GM21367 (cell line): Measurements from ENCODE around the gene CAP2.
"Not testable (repeated sequence)": the region's sequence is repeated elsewhere in the genome, so short reads cannot be mapped to it uniquely, and the experiment has no call there.

ENCODE experiments used
- ATAC-seq: cut with Tn5 transposase; IDR thresholded peaks from one replicate; pipeline ENCODE4 v1.9.1; 2021; ENCODE audit not compliant: unreplicated experiment

Gene CAP2

DNA sequence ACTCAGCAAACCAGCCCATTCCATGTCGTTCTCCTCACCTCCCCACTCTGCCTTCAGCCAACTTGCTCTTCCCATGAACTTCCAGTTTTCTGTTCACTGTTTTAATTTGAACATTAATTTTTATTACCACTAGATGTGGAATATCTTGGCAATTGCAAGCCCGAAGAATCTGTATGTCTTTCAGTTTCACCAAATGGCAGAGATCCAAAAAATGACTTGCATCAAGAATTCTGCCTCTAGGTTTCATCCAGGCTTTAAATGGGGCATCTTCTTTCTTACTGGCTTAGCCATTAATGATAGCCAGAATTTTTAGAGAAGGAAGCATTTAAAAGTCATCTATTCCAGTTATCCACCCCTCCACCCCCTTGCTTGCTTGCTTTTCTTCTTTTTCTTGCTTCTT, 39.0 kb downstream of the CAP2 start:
- no peak for ATAC-seq

GRCh38 chr6:17439243-17439993, 46.0 kb downstream of the CAP2 start:
- ATAC-seq = no peak

DNA sequence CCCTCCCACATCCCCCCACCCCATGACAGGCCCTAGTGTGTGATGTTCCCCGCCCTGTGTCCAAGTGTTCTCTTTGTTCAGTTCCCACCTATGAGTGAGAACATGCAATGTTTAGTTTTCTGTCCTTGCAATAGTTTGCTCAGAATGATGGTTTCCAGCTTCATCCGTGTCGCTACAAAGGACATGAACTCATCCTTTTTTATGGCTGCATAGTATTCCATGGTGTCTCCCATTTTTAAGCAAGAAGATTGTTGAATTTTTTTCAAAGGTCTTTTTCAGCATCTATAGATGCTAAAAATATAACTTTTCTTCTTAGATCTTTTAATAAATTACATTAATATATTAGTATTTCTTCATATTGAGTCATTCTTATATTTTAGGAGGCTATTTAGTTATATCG, 47.4 kb downstream of the CAP2 start:
- ATAC-seq = not testable (repeated sequence)

DNA sequence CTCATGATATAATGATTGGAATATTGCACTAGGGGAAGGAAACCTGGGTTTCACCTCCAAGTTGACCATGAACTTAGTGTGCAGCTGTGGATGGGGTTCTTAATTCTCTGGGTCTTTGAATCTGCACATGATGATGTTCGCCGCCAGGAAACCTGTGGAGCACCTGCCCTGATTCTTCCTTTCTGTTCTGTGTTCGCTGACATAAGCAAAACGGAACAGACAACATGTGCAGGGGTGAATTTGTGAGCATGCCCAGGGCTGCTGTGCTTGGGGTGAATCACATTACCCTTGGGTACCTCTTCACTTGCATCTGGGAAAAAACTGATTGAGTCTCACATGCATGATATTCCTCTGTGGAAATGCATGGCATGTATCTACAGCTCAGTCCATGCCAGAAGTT, 48.8 kb downstream of the CAP2 start:
- ATAC-seq = no peak

- peak; percentile 23 for ATAC-seq
Observed at GRCh38 chr6:17446713-17447112, 53.3 kb downstream of the CAP2 start.

- ATAC-seq = no peak
Observed at GRCh38 chr6:17448165-17448564, 54.8 kb downstream of the CAP2 start.

GRCh38 chr6:17450397-17450796, 57.0 kb downstream of the CAP2 start:
- no peak for ATAC-seq

DNA sequence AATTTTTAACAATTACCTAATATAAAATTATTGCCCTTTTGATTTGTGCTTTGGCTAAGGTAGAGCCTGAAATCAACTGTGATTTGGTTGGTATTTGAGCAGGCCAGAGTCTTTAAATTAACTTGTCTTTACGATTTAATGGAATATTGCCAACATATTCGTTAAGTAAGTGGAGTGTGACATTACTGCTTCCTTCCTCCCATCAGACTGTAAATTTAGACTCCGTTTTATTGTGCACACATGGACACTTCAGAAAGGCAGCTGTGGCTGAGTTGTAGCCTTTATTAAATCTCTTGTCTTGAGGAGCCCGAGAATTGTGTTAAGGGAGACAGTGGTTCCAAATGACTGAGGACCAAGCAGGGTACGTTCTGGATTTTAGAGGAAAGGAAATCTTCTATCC, 57.4 kb downstream of the CAP2 start:
- ATAC-seq = no peak

DNA sequence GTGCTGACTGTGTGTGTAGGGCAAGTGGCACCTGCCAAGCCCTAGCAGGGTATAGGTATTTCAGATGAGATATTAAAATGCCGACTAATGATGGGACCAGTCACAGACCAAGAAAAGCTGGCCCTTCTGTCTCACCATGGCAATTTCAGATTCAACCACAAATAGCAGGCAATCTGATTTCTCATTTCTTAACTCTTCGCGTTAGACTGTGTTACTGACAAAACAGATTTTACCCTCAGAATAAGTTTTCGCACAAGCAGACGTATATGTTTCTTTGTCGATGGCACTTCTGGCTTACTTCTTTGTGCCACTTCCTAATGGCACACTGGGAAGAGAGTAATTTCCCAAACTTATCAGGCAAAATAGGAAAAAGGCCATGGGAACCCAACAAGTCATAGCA, 58.7 kb downstream of the CAP2 start:
- ATAC-seq = no peak

- ATAC-seq = no peak
Observed at GRCh38 chr6:17454316-17455005, 61.1 kb downstream of the CAP2 start.

DNA sequence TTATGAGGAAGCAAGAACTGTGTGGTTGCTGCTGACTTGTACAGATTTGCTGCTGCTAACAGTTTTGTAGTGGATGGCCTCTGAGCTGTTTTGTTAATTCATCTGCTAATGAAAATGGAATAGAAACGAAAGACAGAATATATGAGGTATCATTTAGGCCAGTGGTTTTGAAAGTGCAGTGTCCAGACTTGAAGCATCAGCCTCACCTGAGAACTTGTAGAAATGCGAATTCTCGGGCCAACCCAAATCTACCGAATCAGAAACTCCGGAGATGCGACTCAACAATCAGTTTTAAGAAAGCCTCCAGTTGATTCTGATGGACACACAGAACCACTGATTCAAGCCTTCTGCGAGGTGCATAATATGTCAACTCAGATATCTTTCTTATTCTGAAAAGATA, 62.5 kb downstream of the CAP2 start:
- ATAC-seq = no peak

GRCh38 chr6:17456711-17457110, 63.3 kb downstream of the CAP2 start:
- ATAC-seq = no peak

- no peak for ATAC-seq
Observed at GRCh38 chr6:17457405-17457804, 64.0 kb downstream of the CAP2 start.

- no peak for ATAC-seq
Observed at GRCh38 chr6:17457956-17458355, 64.6 kb downstream of the CAP2 start.

- ATAC-seq = no peak
Observed at GRCh38 chr6:17458966-17459365, 65.6 kb downstream of the CAP2 start.

DNA sequence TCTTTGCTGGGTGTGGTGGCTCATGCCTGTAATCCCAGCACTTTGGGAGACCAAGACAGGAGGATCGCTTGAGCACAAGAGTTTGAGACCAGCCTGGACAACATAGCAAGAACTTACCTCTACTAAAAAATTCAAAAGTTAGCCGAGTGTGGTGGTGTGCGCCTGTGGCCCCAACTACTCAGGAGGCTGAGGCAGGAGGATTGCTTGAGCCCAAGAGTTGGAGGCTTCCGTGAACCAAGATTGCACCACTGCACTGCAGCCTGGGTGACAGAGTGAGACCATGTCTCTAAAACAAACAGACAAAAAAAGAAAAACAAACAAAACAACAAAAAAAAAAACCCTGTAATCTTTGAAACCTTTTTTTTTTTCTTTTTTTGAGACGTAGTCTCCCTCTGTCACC, 67.5 kb downstream of the CAP2 start:
- no peak for ATAC-seq

DNA sequence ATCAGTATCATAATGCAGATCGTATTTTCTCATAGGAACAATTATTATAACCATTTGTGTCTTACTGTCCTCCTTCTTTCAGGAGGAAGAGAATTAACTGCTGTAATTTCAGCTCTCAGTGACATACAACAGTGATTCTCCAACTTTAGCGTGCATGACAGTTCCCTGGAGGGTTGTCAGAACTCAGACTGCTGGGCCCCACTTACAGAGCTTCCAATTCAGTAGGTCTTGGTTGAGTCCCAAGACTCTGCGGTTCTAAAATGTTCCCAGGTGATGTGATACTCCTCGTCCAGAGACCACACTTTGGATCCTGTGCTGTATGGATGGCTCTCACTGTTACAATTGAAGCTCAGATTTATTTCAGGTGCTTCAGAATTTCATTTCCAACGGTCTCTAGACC, 72.8 kb downstream of the CAP2 start:
- no peak for ATAC-seq

DNA sequence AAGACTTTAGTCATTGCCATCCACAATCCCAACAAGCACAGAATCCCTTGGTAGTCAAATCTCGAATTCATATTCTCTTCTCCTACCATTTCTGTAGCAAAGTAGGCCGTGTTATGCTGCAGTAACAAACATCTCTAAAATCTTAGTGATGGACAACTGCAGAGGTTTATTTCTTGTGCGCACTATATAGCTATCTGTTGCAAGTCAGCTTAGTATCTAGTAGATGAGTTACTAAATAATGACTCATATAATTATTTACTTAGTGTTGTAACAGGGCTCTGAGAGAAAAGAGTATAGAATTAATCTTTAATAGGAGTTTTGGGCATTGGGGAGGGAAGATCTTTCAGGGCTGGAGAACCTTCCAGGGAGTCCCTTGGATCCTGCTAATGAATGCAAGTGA, 73.3 kb downstream of the CAP2 start:
- ATAC-seq = no peak

- no peak for ATAC-seq
Observed at GRCh38 chr6:17469006-17469832, 75.8 kb downstream of the CAP2 start.

DNA sequence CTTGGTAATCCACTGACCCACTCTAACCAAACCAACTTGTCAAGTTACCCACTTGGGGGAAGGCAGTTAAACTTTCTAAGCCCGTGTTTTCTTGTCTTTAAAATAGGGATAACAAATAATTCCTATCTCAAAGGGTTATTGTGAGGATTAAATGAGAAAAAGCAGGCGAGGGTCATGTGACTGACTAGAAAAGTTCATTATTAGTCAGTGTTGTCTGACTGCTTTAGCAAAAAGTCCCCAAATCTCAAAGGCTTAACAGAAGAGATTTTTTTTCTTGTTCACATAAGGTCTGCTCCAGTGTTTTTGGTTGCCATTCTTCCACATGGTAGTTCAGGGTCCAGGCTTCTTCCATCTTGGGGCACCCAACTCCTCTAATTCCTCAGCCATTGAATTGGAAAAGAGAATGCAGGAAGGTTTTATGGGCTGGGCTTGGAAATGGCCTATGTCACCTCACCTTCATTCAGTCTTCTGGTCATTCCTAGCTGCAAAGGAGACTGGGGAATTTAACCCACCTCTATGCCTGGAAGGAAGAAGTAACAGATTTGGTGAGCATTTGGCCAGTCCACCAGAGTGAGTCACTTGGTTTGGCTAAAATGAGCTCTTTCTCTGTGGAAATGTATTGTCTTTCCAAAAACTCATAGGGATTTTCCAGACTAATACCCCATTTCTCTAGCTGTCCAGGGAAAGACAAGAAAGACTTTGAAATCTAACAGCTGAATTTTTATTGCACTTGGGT, 77.0 kb downstream of the CAP2 start:
- no peak for ATAC-seq

DNA sequence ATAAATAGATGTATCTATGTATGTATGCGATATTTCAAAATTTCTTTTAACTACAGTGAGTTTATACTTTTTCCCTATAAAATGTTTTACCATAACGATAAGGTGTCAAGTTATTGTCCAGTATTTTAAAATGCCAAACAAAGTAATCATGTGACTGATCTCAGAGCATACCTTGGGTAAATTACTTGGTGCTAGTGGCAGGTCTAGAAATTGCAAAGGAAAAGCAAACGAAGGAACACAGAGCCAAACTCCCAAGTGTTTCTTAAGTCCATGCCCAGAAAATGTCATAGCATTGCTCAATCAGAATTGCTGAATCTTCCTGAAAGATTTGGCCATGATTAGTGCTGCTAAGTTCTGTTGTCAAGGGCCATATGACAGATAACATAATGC, 77.5 kb downstream of the CAP2 start:
- no peak for ATAC-seq
